Activated CD8-positive, alpha-beta memory T cell treated with anti-CD3 and anti-CD28 coated beads, Interleukin-2, amount 50 U/mL, for 1 hour (primary cell): ENCODE measurements around the gene ATP8B4.
"Not testable (repeated sequence)": the region's sequence is repeated elsewhere in the genome, so short reads cannot be mapped to it uniquely, and the experiment has no call there.

Experiments
- DNase-seq: peaks from one replicate; pipeline ENCODE4 v3.0.0-alpha.2; 2020; ENCODE audit errors: extremely low read depth

The ATP8B4 gene

DNA sequence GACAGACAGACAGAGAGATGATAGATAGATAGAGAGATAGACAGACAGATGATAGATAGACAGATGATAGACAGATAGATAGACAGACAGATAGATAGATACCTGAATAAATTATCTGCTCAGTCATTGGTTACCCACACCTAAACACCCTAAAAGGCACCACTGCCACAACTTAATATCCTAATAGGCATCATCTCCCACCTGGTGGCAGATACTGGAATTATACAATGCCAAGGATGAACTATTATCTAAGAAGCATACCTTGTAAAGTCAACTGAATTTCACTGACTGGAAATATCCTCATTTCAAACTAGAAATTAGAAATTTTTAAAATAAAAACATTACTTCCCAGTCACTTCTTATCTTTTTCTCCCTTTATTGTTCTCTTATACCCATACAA is 19.4 kb upstream of the ATP8B4 start:
- no peak for DNase-seq

DNA sequence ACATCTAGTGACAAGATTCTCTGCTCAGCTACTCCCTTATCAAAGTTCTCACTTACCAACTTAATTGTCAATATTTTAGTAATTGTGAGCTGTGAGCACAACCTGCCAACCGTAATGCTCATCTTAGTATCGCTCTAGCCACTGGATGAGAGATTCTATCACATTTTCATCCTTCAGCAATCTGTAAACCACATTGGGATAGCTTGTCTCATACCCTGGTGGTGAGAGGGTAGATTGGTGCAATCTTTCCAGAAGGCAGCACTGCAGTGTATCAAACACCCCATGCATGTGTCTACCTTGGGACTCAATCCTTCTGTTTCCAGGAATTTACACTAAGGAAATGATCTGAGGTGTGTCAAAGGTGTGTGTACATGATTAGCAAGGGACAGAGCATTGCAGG is 18.9 kb upstream of the ATP8B4 start:
- no peak for DNase-seq

DNA sequence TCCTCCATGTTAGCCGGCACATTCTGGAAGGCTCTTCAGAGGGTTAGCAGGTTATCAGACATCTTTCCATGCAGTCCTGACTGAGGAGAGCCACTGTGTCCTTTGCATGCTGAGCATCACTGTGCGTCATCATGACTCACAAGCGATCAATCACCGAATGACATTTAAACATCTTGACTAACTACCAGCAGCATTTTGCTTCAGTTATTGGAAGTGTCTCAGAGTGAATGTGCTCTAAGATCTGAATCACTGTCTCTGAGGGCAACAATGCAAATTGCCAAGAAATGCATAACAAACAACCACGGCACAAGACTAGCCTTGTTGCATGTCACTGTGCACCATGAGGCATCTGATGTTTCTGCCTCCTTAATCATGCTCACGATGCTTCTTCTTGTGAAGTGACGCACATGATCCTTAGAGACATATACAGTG is 18.3 kb upstream of the ATP8B4 start:
- no peak for DNase-seq

DNA sequence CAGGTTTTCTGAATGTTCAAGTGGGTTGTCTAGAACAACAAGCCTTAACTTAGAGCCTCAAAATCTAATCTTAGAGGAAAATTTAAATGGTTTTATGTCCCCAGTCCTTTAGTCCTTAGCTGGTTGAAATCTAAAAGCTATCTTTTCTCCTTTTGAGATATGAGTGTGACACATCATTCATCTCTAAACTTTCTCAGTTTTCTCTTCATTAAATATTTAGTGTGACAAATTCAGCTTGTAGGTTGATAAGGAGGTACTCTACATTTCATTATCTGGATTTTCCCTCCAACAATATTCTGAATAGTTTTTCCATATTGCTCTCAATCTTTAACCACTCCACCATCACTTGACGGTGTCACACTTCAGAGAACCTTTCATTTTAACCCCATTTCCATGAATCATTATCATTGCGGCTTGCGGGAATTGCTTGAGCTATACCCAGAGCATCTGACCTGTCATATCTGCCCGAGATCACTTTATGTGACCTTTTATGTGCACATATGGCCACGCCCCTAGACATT is 16.1 kb upstream of the ATP8B4 start:
- DNase-seq, result no peak

DNA sequence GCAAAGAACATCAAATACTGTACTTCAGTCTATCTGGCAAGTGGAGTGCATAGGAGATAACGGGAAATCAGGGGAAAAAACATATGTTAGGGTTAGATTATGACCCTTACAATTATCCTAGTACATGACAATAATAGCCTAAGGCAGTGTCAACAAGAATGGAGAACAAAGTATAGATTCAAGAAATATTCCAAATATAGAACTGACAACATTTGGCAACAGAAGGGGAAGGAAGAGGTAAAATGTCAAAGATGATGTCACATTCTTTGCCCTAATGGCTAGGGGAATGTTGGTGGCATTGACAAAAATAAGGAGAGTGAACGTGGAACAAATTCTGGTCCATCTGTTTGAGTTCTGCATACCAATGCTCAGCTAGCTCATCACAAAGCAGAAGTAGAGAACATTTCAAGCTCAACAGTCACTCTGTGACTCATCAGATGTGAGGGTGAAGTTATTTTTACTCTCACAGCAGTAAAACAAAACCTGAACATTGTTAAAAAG is 15.5 kb upstream of the ATP8B4 start:
- DNase-seq, result no peak

DNA sequence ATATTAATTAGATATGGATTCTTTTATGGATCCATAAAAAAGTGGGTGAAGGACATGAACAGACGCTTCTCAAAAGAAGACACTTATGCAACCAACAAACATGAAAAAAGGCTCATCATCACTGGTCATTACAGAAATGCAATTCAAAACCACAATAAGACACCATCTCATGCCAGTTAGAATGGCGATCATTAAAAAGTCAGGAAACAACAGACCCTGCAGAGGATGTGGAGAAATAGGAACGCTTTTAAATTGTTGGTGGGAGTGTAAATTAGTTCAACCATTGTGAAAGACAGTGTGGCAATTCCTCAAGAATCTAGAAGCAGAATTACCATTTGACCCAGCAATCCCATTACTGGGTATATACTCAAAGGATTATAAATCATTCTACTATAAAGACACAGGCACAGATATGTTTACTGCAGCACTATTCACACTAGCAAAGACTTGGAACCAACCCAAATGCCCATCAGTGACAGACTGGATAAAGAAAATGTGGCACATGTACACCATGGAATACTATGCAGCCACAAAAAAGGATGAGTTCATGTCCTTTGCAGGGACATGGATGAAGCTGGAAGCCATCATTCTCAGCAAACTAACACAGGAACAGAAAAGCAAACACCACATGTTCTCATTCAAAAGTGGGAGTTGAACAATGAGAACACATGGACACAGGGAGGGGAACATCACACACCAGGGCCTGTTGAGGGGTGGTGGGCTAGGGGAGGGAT is 13.4 kb upstream of the ATP8B4 start:
- not testable (repeated sequence) for DNase-seq

DNA sequence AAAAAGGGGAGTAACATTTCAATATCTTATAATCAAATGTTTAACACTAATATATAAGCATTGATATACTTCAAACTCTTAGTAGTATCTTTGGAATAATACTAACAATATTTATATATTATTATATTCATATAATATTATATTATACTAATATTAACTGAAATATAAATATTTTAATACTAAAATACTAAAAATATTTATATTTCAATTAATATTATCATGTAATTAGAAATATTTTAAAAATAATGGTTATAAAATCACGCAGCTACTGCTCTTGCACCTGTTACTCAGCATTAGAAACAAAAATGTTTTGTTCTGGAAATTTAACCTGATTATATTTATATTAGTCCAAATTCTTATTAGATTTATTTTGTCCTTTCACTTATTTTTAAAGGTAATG is 12.6 kb upstream of the ATP8B4 start:
- no peak for DNase-seq

DNA sequence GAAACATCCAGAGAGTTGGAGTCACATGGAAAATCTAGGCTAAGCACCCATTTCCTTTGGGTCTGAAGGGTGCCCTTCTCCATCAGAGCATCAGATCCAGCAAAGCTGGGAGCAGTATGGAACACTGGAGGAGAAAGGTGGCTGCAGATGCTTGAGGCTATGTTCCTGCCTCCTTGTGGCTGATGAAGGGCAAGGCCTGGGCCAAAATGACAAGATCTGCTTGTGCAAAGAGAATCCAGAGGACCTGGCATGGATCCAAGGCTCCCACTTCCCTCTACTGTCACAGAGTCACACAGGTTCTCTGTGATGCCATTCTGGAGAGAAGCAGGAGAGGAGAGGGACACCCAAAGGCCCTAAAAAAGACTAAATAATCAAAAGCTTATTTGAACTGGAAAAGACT is 9.2 kb upstream of the ATP8B4 start:
- DNase-seq, result no peak

DNA sequence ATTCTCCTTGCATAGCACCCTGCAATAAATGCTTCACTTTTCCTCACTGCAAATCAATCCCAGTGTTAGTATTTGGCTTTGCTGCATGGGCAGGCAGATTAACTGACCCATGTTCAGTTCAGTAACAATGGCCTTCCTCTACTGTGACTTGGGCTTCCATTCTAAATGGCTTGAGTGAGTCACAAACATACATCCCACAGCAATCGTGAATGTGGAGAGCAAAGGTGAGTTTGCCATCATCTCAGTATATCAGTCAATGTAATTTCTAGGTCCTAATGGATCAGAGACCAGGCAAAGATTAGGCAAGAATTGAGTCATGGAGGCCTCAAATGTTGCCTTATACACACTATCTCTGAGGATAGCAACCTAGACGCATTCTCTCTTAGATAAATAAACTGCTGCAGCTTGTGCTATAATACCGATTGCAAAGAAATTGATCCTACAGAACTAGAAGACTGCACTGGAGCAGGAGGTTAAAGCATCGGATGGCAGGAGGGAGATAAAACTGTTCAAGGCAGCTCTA is 8.3 kb upstream of the ATP8B4 start:
- DNase-seq, result no peak

DNA sequence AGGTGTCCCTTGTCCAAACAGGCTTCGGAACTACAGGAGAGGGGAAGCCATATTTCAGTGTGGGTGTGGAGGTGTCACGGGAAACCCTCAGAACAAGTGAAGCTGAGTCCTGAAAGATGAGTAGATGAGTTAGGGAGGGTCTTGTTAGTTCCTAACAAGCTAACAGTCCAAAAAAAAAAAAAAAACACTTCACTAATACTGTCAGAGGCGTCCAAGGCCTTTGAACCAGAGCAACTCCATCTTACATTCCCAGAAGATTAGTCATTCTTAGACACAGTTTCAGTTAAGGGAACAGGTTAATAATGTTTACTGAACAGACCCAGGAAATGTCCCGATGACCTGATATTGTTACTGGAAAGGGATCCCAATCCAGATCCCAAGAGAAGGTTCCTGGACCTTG is 7.0 kb upstream of the ATP8B4 start:
- DNase-seq, result no peak

DNA sequence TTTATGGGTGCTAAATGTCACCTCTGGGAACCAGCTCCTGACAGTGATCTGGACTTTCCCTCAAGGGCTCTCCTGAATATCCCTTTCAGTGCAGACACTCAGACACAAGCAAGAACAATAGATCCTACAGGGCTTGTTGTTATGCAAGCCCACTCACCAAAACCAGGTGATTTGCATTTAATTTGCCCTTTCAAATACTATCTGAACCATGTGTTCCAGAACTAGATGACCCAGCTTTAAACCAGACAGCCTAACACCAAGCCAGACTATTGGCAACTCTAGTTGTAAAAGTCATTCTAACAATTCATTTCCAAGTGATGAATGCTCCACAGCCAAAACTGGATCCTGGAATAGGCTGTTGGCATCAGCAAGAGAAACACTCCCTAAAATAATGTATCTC is 5.6 kb upstream of the ATP8B4 start:
- no peak for DNase-seq

DNA sequence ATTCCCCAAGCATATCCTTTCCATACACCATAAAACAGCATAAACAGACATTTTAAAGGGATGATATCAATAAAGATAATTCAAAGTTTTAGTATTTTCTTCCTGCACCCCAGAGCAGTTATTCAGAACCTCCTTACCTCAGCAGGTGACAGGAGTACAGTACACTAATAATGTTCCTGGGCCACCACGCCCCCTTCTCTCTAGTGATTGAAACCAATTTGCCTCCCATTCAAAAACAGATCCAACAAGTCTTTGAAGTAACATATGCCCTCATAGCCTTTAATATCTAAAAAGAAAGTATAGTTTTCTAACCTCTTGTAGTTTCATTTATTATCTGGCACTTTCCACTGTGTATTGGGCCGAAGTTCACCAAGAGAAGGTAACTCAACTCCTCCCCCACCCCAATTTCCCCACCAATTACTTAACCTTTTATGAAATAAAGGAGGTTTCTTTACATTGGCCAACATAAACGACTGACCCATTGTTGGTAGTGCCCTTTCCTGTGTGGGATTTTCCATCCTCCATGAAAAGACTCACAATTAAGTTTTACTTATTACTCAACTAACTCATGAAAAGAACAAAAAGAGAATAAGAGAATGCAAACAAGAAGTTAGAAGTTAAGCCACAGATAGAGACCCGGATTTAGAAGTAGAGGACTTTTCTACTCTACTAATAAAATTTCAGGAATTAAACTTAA is 5.0 kb upstream of the ATP8B4 start:
- DNase-seq, result no peak

DNA sequence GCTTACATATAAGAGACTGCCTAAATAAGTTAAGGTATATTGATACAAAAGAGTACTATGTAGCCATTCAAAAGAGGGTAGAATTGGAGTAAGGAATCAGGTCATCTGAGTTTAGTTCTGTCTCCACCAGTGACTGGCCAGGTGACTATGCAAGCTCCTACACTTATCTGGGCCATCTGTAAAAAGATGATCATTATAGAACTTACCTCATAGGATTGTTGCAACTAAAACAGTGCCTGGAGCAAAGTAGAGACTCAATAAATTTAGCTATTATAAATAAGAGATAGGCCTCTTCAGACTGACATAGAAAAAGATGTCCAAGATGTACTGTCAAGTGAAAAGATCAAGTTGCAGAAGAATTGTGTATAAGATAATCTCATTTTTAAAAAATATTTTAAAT is 1.7 kb upstream of the ATP8B4 start:
- DNase-seq, result no peak

DNA sequence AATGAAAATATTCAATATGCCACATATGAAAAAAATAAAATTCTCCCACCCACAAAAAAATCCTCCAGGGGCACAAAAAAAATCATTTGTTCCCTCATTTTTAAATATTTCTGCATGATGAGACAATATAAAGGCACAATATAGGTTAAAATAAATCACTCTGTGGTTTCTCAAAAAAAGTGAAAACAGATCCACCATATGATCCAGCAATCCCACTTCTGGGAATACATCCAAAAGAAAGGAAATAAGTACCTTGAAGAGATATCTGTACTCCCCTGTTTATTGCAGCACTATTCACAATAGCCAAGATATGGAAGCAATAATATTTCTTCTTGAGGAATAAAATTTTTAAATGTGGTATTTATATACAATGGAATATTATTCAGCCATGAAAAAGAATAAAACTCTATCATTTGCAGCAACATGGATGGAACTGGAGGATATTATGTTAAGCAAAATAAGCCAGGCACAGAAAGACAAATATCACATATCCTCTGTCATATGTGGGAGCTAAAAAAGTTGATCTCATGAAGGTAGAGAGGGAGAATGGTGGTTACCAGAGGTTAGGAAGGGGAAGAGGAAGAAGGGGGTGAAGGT is 1.5 kb downstream of the ATP8B4 start:
- no peak for DNase-seq

DNA sequence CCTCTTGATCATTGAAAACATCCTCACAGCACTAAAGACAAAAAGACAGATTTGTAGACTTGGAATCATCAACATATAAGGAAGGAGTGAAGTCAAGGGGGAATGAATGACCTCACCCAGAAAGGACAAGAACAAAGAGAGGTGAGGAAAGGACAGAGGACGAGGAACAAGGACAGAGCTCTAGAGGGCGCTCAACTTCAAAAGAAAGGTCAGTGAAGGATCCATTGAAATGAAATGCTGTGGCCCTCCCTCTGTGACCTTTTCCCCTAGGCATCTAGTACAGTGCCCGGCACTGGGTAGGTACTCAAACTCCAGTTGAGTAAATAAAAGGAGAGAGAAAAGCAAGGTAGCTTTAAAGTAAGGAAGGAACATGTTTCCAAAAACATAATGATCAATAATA is 2.6 kb downstream of the ATP8B4 start:
- DNase-seq, result no peak

DNA sequence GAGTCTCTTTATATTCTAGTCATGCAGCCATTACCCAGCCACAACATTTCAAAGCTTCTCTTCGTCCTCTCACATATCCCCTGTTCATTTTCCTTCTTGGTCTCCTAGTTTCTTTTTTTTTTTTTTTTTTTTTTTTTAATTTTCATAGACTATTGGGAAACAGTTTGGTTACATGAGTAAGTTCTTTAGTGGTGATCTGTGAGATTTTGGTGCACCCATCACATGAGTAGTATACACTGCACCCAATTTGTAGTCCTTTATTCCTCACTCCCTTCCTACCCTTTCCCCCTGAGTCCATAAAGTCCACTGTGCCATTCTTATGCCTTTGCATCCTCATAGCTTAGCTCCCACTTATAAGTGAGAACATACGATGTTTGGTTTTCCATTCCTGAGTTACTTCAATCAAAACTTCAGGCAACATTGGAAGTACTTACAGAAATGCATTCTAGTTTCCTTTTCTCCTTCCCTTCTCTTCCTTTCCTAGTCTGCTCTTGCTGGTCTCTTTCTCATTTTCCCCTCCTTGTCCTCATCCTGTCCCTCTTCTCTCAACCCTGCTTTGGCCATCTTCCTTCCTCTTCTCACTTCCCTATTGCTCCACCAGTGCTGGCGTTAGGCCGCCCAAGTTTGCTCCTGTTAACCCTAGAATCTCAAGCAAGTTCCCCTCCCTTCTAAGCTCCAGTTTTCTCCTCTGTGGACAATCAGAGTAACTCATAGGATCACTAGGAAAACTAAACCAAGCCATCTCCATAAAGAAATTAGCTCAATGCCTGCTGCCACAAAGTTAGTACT is 4.8 kb downstream of the ATP8B4 start:
- DNase-seq, result no peak

DNA sequence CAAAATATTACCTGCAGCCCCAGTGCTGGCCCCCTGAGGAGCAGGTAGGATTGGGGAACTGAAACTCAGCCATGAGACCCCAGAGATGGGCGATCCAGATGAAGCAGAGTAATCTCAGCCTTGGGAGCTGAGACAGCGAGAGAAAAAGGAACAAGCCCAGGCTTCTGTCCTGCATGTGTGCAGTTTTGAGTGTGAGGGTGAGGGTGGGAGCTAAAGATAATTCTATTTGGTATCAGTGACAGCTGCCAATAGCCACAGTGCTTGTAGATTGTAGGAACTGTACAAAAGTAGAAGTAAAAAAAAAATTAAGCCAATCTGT is 5.9 kb downstream of the ATP8B4 start:
- DNase-seq, result no peak

DNA sequence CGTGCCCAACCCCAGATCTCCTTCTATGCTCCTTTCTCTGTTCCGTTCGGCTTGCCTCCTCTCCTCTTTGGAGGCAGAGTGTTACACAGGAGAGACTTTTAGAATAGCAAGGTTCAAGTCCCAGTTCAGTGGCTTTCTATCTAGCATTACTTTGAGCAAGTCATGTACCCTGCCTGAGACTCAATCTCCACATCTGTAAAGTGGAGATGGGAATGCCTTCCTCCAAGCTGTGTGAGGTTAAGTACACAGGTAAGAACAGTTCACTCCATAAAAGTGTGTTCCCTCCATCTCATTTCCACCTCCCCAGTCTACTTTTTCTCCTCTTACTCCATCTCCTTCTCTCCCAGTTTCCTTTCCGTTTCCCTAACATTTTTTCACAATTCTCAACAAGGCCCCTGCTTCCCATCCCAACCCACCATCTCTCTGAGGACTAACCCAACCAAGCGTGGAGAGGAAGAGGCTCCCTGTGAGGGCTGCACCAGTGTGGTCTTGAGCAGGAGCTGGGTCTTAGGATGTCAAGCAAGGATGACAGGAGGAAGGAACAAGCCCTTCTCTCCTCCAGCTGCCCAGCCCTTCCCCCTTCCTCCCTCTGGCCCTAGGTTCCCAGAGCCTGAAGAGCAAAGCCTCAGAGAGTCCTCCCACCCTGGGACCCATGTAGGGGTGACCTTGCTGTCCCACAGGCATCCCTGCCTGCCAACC is 6.4 kb downstream of the ATP8B4 start:
- DNase-seq, result no peak

DNA sequence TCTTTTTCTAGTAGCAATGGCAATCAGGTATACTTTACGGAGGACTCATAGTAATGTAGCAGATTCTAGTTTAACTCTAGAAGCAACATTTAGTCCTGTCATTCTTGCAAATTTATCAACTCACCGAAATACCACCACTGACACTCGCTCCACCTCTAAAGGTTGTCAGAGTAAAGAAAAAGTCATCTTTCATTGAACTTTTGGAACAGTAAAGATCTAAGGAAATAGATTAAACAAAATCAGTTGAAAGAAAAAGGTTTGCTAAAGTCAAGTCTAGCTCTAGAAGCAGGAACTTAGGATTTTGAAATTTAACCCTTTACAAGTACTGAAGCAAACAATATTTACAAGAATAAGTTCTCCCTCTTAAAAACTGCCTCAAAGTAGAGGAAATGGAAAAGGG is 8.7 kb downstream of the ATP8B4 start:
- DNase-seq, result no peak

DNA sequence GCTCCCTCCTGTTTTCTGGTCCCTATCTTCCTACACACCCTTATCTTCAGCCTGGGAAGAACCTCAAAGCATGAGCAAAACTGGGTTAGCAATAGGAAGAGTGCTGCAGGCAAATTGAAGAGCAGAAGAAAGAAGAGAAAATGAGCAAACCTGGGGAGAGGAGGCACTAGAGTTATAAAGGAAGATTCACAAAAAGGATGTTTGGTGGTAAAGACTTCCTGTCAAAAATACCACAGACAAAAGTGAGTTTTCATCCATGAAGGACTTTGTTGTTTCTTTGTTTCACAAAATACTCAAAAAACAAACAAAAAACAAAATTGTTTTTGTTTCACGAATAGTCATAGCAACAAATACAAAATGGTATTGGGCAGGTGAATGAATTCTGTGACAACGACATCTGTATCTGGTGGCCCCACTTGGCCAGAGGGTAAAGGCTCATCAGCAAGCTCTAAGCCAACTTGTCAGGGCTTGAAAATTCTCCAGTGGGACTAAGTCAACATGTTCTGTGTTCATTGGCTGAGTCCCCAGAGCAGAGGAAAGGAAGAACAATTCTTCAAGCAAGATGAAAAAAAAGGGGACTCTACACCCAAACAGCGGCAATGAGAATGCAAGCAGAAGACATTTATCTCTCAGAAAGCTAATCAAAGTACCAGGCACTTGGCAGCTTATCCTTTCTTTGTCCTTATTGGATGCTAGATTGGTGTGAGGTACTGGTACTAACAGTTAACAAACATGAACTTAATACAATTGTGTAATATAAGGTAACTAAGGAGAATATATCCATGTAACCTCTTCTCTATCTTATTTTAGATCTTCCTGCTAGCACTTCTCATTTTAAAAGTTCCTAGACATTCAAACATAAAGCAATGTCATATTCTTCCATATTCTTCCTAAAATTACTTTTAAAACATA is 9.7 kb downstream of the ATP8B4 start:
- DNase-seq, result no peak
